GM12891 (cell line): ENCODE data around the gene CCNO.

Experiments
- DNase-seq: peaks from one replicate; pipeline ENCODE4 v3.0.0; 2011; ENCODE audit warnings: low spot score; ENCODE audit not compliant: insufficient read length
- FAIRE-seq: peaks from 2 replicates; lab custom pipeline; 2011; peaks lifted over from hg19 to GRCh38; lab: Jason Lieb, UNC
- PAX5 ChIP-seq: IDR thresholded peaks from 2 replicates; pipeline ENCODE4 v1.6.1; 2011; ENCODE audit warnings: low read length, moderate library complexity, mild to moderate bottlenecking; ENCODE audit not compliant: insufficient read depth, severe bottlenecking
- POLR2A ChIP-seq: IDR thresholded peaks from 2 replicates; pipeline ENCODE4 v1.6.1; 2011; ENCODE audit warnings: low read depth, low read length, control low read depth
- POLR2AphosphoS5 ChIP-seq: IDR thresholded peaks from 2 replicates; pipeline ENCODE4 v1.6.1; 2011; ENCODE audit warnings: low read depth, low read length, control low read depth
- POU2F2 ChIP-seq: IDR thresholded peaks from 2 replicates; pipeline ENCODE4 v1.6.1; 2011; ENCODE audit warnings: low read depth, mild to moderate bottlenecking, control low read depth, low read length, moderate library complexity
- SPI1 ChIP-seq: IDR thresholded peaks from 2 replicates; pipeline ENCODE4 v1.6.1; 2011; ENCODE audit warnings: low read depth, low read length, control low read depth
- TAF1 ChIP-seq: IDR thresholded peaks from 2 replicates; pipeline ENCODE4 v1.6.1; 2011; ENCODE audit warnings: low read depth, low read length, control low read depth

Gene CCNO

GRCh38 chr5:55223812-55224240 is 9.6 kb downstream of the CCNO start:
- FAIRE-seq (no peak), DNase-seq (no peak)
- TF ChIP-seq POU2F2 (no peak), POLR2AphosphoS5 (no peak), SPI1 (no peak), TAF1 (no peak), PAX5 (no peak), POLR2A (no peak)

GRCh38 chr5:55222985-55223811 is 10.2 kb downstream of the CCNO start:
- FAIRE-seq (peak; percentile 20), DNase-seq (peak; percentile 22)
- no peak for TF ChIP-seq POLR2A

DNA sequence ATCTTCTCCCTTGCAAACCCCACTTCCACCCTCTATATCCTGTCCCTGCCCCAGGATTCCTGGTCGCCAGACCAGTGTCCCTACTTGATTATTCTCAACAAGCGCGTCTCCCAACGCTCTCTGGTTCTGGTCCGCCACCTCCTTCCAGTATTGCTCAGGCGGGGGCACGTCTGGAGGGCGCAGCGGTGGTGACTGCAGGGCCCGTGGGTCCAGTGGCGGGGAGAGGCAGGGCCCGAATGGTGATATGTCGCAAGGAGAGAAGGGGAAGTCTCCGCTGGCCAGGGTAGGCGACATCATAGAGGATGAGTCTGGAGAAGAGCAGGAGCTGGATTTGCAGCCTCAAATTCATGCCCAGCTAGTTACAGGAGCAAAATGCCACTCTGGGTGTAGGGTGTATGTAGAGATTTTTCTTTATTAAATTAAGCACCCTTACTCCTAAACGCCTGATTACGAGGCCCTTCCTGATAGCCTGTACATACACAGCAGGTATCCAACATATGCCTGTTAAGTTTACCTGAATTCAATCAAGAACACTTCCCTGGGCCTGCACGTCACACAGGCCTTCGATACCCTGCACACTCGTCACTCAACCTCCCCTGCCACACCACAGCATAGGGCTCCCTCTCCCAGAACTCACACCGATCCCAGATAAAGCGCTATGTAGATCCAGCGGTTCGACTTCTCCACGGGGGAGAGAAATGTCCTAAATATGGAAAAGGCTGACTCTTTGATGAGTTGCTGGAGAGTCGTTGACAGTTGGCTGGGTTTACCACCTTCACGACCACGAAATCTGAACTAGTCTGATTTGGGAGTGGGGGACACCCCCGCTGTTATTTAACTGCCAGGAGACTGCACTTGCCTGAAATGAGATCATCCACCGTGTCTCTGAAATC is 11.1 kb downstream of the CCNO start:
- TF ChIP-seq SPI1: no peak
- TF ChIP-seq PAX5: no peak
- no peak for TF ChIP-seq POLR2AphosphoS5
- FAIRE-seq: no peak
- DNase-seq: no peak

GRCh38 chr5:55220433-55221185 is 12.8 kb downstream of the CCNO start:
- DNase-seq (no peak), FAIRE-seq (no peak)
- TF ChIP-seq SPI1: no peak
- no peak for TF ChIP-seq TAF1
- TF ChIP-seq POLR2A: no peak
- TF ChIP-seq POU2F2: no peak
- no peak for TF ChIP-seq PAX5
- TF ChIP-seq POLR2AphosphoS5: no peak

- FAIRE-seq (no peak), DNase-seq (no peak)
- no peak for TF ChIP-seq TAF1
- TF ChIP-seq POLR2A: no peak
- TF ChIP-seq PAX5: no peak
- TF ChIP-seq POLR2AphosphoS5: no peak
- no peak for TF ChIP-seq SPI1
- TF ChIP-seq POU2F2: no peak
These were observed 13.6 kb downstream of the CCNO start for GRCh38 chr5:55219770-55220169.

DNA sequence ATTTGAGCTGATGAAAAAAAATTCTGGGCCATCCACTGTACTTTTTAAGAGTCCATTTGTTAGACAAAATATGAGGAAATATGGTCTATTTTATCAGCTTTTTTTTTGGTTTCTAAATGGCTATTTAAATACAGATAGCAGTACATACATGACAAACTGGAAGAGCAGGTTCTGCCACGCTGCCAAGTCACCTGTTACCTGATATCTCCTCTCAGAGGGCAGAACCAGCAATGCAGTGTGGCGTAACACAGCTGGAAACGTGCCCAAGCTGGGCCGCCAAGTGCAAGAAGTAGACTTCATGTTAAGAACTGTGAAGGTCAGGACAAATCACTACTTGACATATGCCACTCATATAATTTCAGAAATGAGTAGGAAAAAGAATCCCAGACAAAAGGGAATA is 14.4 kb downstream of the CCNO start:
- DNase-seq: no peak
- TF ChIP-seq PAX5 (no peak), POLR2A (no peak), POU2F2 (no peak)
- FAIRE-seq: no peak

GRCh38 chr5:55211184-55211874 is 22.1 kb downstream of the CCNO start:
- TF ChIP-seq TAF1 (no peak), PAX5 (no peak), POU2F2 (no peak), POLR2A (no peak), SPI1 (no peak), POLR2AphosphoS5 (no peak)
- FAIRE-seq: no peak
- DNase-seq: no peak

- DNase-seq (no peak), FAIRE-seq (no peak)
- TF ChIP-seq PAX5 (no peak), TAF1 (no peak), POU2F2 (no peak), POLR2A (no peak), SPI1 (no peak), POLR2AphosphoS5 (no peak)
These were observed 28.4 kb downstream of the CCNO start for GRCh38 chr5:55205001-55205400.

DNA sequence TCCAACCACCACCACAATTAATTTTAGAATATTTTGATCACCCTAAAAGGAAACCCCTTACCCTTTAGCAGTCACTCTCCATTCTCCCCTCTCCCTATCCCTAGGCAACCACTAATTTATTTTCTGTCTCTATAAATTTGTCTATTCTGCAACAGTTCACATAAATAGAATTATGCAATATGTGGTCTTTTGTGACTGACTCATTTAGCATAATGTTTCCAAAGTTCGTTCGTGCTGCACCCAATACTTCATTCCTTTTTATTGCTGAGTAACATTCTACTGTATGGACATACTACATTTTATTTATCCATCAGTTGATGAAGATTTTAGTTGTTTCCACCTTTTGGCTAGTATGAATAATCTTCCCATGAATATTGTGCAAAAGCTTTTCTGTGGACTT is 42.2 kb downstream of the CCNO start:
- DNase-seq: no peak
- FAIRE-seq: no peak
- TF ChIP-seq PAX5: no peak
- no peak for TF ChIP-seq POLR2AphosphoS5
- no peak for TF ChIP-seq TAF1
- no peak for TF ChIP-seq SPI1
- no peak for TF ChIP-seq POU2F2
- TF ChIP-seq POLR2A: no peak
